HUES6 (cell line): ENCODE results near the gene TCFL5.
A peak's percentile ranks its signal among the peaks of the same experiment; 100 is the strongest.

Experiments used
- H3K27ac ChIP-seq: 2 replicates; pipeline ENCODE4 v1.7.0; 2013; ENCODE audit warnings: low read depth, mild to moderate bottlenecking, low read length, inconsistent platforms
- H3K27me3 ChIP-seq: 2 replicates; pipeline ENCODE4 v1.6.1; 2013; ENCODE audit warnings: low read length; ENCODE audit not compliant: control insufficient read depth, insufficient read depth
- H3K36me3 ChIP-seq: 2 replicates; pipeline ENCODE4 v1.6.1; 2013; ENCODE audit warnings: low read length; ENCODE audit not compliant: control insufficient read depth, insufficient read depth
- H3K4me1 ChIP-seq: 2 replicates; pipeline ENCODE4 v1.6.1; 2013; ENCODE audit warnings: low read length; ENCODE audit not compliant: control insufficient read depth, insufficient read depth
- H3K4me3 ChIP-seq: 2 replicates; pipeline ENCODE4 v1.5.1; 2013; ENCODE audit warnings: low read depth, low read length
- H3K9ac ChIP-seq: one replicate; pipeline ENCODE4 v1.6.1; 2013; ENCODE audit warnings: mild to moderate bottlenecking, low read length
- H3K9me3 ChIP-seq: 2 replicates; pipeline ENCODE4 v1.6.1; 2013; ENCODE audit warnings: low read depth, low read length; ENCODE audit not compliant: control insufficient read depth, insufficient read depth

Gene TCFL5

DNA sequence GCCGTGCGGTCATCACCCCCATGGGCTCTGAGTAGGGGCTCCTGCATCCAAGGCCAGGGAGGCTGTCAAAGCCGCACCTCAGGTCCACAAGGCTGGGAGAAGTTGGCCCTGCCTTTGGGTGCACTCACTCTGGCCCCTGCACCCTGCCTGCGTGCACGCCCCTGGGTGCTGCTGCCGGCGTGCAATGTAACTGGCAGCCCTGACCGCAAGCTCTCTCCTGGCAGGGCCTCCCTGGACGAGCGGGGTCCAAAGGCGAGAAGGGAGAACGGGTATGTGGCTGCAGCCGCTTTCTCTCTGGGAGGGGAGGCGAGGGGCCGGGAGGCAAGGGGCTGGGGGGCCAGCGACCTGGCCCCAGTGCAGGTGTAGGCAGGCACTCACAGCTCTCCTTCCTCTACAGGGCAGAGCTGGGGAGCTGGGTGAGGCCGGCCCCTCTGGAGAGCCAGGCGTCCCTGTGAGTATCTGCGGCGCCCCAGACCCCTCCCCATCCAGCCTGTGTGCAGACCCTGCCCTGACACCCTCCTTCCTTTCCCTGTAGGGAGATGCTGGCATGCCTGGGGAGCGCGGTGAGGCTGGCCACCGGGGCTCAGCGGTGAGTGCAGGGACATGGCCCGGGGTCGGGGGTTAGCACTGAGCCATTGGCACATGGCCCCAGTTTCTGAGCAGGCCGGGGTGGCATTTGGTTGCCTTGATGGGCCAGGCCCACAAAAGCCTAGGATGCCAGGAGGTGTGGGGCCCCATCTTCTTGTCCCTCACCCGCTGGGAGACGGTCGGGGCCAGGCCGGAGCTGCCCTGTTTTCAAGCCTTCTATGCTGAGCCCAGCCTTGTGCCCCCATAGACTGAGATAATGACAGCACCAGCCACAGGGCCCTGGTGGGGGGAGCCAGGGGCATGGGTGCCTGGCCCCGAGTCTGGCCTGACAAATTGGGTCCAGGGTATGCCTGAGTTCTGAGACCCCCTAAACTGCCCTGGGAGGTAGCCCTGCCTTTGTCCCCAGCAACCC, 32.1 kb downstream of the TCFL5 start:
- Histone ChIP-seq H3K27ac (0 out of 2 replicates have a peak overlapping the region, but pooled peaks have one; percentile 15), H3K36me3 (peaks cover 33% of the 10 kb centered on the region), H3K4me1 (peaks cover 31% of the 10 kb centered on the region), H3K4me3 (no peak overlapping the region), H3K27me3 (no peaks in the 10 kb centered on the region), H3K9ac (no peak overlapping the region), H3K9me3 (no peaks in the 10 kb centered on the region)

DNA sequence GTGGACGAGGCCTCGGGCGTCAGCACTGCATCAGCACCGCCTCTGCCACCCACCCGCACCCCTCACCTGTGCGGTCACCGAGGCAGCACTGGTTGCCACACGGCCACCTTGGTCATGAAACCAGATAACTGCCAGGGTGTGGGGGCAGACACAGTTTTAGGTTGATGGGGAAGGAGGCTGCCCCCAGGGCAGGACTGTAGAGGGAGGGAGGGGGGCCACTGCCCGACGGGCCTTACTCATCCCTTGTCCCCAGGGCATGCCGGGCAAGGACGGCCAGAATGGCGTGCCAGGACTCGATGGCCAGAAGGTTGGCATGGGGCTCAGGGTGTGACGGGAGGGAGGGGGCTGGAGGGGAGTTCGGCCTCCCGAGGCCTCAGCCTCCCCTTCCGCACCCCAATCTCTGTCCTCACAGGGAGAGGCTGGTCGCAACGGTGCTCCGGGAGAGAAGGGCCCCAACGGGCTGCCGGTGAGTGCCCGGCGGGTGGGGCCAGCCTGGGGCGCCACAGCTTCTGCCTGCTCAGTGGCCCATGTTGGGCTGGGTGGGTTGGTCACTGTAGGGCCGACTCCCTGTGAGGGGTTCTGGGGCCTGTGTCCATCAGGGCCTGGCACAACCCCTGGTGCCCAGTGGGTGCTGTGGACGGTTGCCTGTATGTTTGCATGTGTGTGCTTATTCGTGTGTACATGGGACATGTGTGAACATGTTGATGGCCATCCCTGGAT, 33.0 kb downstream of the TCFL5 start:
- H3K27me3 ChIP-seq = no peaks in the 10 kb centered on the region
- H3K4me1 ChIP-seq = peaks cover 39% of the 10 kb centered on the region
- no peak overlapping the region for H3K27ac ChIP-seq
- peaks cover 31% of the 10 kb centered on the region for H3K36me3 ChIP-seq
- no peak overlapping the region for H3K9ac ChIP-seq
- no peaks in the 10 kb centered on the region for H3K9me3 ChIP-seq
- no peak overlapping the region for H3K4me3 ChIP-seq

DNA sequence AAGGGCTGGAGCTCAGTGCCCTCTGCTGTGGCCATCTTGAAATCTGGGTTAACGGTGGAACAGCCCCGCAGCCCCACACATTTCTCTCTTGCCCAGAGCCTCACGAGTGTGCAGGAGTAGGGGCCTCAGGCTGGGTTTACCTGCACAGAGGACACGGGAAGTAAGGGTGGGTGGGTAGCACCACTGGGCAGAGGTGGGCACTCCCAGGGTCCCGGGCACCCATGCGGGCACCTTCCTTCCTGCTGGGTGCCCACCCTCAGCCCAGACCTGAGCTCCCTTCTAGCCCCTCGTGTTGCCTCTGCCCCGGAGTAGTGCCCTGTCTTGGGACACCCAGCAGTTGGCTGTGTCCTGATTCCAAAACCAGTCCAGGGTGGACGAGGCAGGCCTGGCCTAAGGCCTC, 33.6 kb downstream of the TCFL5 start:
- no peaks in the 10 kb centered on the region for H3K27me3 ChIP-seq
- no peak overlapping the region for H3K9ac ChIP-seq
- H3K4me1 ChIP-seq = peaks cover 44% of the 10 kb centered on the region
- no peak overlapping the region for H3K27ac ChIP-seq
- H3K4me3 ChIP-seq = no peak overlapping the region
- H3K36me3 ChIP-seq = peaks cover 31% of the 10 kb centered on the region
- no peaks in the 10 kb centered on the region for H3K9me3 ChIP-seq

DNA sequence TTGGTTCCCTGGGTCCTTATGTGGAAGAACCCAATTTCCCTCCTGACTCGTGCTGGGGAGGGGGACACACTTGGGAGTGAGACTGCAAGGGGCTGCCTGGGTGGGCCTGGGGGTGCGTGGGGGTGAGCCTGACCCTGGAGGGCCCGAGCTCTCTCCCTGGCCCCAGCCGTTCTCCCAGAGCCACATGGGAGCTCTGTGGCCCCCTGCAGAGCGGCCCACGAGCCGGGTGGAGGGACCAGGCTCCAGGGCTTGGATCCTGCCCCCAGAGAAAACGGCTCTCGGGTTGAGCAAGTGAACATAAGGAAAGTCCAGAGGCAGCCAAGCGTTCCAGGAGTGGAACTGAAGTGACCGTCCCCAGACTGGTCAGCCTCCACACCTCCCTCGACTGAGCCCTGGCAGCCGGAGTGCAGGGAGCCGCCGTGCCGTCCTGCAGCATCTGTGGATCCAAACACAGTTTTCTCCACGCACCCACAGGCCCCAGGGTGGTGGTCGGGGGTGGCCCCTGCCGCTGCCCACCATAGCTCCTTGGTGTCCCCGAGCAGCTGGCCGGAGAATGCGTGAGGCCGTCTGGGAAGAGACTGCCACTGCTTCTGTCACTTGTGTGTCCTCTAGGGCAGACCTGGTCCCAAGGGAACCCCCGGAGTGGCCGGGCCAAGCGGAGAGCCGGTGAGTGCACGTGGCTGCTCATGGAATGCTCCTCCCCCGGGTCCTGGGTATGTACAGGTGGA, 34.1 kb downstream of the TCFL5 start:
- H3K4me3 ChIP-seq = no peak overlapping the region
- no peaks in the 10 kb centered on the region for H3K9me3 ChIP-seq
- H3K27ac ChIP-seq = no peak overlapping the region
- peaks cover 41% of the 10 kb centered on the region for H3K4me1 ChIP-seq
- no peaks in the 10 kb centered on the region for H3K27me3 ChIP-seq
- no peak overlapping the region for H3K9ac ChIP-seq
- H3K36me3 ChIP-seq = peaks cover 31% of the 10 kb centered on the region

DNA sequence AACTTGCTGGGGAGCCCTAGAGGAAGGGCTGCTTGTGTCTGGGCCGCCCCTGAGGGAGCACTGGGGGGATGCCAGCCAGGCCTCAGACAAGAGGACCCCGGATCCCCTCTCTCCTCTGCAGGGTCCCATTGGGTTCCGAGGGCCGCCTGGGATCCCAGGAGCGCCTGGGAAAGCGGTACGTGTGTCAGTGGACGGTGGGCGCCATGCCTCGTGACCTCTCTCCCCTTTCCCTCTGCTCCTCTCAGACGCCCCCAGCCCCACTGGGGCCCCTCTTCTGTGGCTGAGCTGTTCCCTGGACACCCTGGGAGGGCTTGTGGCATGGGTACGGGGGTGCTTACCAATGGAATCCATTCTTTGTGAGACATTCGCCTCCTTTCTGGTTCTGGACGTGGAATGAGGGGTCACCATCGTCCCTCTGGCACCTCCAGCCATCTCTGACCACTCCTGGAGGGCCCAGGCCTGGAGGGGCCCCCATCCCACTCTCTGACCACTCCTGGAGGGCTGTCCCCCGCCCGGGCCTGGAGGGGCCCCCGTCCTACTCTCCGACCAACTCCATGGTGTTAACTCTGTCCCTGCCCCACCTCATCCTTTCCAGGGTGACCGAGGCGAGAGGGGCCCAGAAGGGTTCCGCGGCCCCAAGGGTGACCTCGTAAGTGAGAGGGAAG, 34.8 kb downstream of the TCFL5 start:
- H3K4me1 ChIP-seq = peaks cover 34% of the 10 kb centered on the region
- H3K27me3 ChIP-seq = no peaks in the 10 kb centered on the region
- no peak overlapping the region for H3K4me3 ChIP-seq
- H3K9me3 ChIP-seq = no peaks in the 10 kb centered on the region
- peaks cover 31% of the 10 kb centered on the region for H3K36me3 ChIP-seq
- H3K27ac ChIP-seq = no peak overlapping the region
- no peak overlapping the region for H3K9ac ChIP-seq

DNA sequence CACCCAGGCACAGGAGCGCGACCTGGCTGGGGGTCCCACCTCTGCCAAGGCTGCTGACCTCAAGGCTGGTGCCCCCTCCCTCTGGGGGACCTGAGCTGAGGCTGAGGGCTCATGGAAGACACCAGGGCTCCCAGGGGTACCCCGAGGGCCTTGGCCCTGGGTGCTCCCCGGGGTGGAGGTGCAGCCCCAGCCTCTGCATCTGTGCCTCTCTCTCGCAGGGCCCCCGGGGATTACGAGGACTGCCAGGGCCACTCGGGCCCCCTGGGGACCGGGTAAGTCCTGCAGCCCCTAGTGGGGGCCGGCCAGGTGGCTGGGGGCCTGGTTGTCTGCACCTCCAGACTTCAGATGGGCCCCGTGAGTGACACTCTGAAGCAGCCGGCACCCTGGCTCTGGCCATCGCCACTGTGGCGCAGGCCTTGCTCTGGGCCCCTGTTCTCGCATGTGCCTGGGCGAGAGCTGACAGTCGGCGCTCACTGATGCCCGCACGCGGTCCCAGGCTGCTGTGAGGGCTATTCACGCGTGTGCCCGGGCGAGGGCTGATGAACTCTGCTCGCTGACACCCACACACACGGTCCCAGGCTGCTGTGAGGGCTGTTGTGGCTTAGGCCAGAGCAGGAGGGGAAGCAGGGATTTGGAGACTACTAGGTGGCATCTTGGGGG, 35.5 kb downstream of the TCFL5 start:
- Histone ChIP-seq H3K4me1 (peaks cover 27% of the 10 kb centered on the region), H3K27me3 (no peaks in the 10 kb centered on the region), H3K27ac (no peak overlapping the region), H3K9me3 (no peaks in the 10 kb centered on the region), H3K9ac (no peak overlapping the region), H3K36me3 (peaks cover 28% of the 10 kb centered on the region), H3K4me3 (no peak overlapping the region)

DNA sequence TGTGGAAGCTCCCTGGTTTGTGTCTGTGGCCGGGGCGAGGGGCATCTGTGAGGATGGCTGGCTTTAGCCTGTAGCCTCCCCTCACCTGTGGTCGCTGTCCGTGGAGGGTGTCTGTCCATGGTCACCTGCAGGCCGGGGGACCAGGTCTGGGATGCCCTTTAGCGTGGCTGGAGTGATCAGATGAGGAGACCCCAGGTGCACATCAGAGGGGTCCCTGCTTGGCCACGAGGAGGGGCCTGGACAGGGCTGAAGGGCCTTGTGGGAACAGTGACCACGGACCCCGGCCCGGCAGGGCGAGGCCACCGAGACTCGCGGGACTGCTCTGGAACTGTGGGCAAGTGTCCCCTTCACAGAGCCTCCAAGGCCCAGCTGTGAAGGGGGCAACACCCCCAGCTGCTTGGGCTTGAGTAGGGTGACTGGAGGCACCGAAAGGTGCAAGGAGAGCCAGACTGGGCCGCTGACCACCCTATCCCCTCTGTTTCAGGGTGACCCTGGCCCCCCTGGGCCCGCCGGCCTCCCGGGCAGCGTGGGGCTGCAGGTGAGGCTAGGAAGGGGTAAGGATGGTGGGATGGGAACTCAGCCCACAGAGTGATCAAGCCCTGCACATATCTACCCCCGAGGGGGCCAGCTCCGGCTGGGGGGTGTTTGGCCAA, 36.2 kb downstream of the TCFL5 start:
- peaks cover 28% of the 10 kb centered on the region for H3K4me1 ChIP-seq
- H3K9ac ChIP-seq = no peak overlapping the region
- H3K36me3 ChIP-seq = peaks cover 25% of the 10 kb centered on the region
- no peaks in the 10 kb centered on the region for H3K9me3 ChIP-seq
- 0 out of 2 replicates have a peak overlapping the region, but pooled peaks have one; percentile 41 for H3K27ac ChIP-seq
- no peak overlapping the region for H3K4me3 ChIP-seq
- no peaks in the 10 kb centered on the region for H3K27me3 ChIP-seq

DNA sequence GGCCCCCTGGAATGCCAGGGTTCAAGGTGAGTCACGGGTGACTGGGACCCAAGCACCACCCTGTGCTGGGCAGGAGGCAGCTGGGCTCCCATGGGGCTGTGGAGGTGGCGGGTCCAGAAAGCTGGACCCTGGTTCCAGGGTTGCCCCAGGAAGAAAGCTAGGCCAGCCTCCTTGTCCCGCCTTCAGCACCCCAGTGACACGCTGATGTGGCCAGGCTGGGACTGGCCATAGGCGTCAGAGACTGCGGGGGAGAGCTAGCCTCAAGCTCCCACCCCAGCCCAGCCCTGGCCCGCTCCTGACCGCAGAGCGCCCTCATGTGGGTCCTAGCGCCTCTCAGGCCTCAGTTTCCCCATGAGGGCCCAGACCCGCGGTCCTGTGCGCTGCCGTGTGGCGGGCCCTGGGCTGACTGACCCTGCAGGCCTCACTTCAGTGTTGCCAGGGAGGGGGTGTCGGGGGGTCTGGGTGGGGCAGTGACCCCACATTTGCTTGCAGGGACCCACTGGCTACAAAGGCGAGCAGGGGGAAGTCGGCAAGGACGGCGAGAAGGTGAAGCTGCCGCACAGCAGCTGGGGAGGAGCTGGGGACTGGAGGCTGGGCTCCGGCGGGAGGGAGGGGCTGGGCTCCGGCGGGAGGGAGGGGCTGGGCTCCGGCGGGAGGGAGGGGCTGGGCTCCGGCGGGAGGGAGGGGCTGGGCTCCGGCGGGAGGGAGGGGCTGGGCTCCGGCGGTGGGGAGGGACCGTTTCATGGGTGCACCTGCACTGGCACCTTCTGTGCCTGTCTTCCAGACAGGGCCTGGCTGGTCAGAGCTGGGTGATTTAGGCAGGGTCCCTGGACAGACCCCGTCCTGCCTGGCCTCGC, 36.9 kb downstream of the TCFL5 start:
- no peak overlapping the region for H3K9ac ChIP-seq
- no peak overlapping the region for H3K4me3 ChIP-seq
- H3K4me1 ChIP-seq = peaks cover 28% of the 10 kb centered on the region
- H3K9me3 ChIP-seq = no peaks in the 10 kb centered on the region
- H3K36me3 ChIP-seq = peaks cover 31% of the 10 kb centered on the region
- H3K27me3 ChIP-seq = no peaks in the 10 kb centered on the region
- no peak overlapping the region; the same call in 1 of the 2 replicates for H3K27ac ChIP-seq

DNA sequence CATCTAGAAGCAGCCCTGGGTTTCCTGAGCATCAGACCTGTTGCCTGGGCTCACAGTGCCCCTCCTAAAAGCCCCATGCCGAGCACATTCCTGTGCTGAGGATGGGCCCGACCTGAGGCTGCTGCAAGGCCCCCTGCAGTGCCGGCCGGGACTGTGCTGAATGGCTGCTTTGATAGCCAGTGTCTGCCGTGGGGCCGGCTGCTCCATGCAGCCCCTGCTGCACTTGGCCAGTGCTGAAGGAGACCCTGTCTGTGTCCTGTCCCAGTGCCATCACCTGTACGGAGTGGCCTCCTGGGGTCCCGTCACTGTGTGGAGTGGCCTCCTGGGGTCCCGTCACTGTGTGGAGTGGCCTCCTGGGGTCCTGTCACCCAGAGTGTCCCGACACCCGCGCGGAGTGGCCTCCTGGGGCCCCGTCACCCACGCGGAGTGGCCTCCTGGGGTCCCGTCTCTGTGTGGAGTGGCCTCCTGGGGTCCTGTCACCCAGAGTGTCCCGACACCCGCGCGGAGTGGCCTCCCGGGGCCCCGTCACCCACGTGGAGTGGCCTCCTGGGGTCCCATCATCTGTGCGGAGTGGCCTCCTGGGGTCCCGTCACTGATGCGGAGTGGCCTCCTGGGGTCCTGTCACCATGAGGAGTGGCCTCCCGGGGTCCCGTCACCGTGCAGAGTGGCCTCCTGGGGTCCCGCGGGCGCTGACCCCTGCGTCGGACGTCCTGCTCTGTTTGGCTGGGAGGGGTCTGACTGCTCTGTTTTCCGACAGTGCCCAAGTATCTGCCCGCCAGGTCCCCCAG, 37.7 kb downstream of the TCFL5 start:
- H3K27ac ChIP-seq = no peak overlapping the region; the same call in 1 of the 2 replicates
- peaks cover 28% of the 10 kb centered on the region for H3K4me1 ChIP-seq
- no peaks in the 10 kb centered on the region for H3K27me3 ChIP-seq
- H3K9ac ChIP-seq = no peak overlapping the region
- H3K9me3 ChIP-seq = no peaks in the 10 kb centered on the region
- H3K4me3 ChIP-seq = no peak overlapping the region
- peaks cover 27% of the 10 kb centered on the region for H3K36me3 ChIP-seq
